HepG2 (cell line): ENCODE measurements around the gene TLN1. TPM values are rescaled to one million over a fixed set of nuclear protein-coding genes. Genes with fewer than 3 reads are reported as not detected.

Source experiments
- ATAC-seq: fragments of 200-7000 bp; cut with Tn5 transposase; 3 replicates; pipeline ENCODE4 v1.9.1; 2020; ENCODE audit warnings: mild to moderate bottlenecking, moderate library complexity
- BruUV-seq: library from RNA; stranded (reverse); fragments of 400-500 nt; replicated peaks from 2 replicates; lab custom pipeline; 2021; lab: Mats Ljungman, UMichigan
- CTCF ChIA-PET: fragments of 300-600 bp; formaldehyde crosslinking; extraction: SDS; loops from one replicate; lab custom pipeline; 2021; ENCODE audit warnings: low total read pairs, inconsistent platforms, low intra/inter-chr PET ratio; lab: Yijun Ruan, JAX
- POLR2A ChIA-PET: fragments of 350-600 bp; sonication (Branson Sonifier 250); formaldehyde crosslinking; loops from one replicate; lab custom pipeline; 2020; ENCODE audit warnings: antibody characterized with exemption, inconsistent platforms; lab: Yijun Ruan, JAX
- DNase-seq: peaks from one replicate; pipeline ENCODE4 v3.0.0-alpha.2; 2015; ENCODE audit warnings: low spot score
- FAIRE-seq: peaks from 3 replicates; lab custom pipeline; 2011; peaks lifted over from hg19 to GRCh38; lab: Jason Lieb, UNC
- H2AFZ ChIP-seq: one replicate; pipeline ENCODE4 v1.6.1; 2011; ENCODE audit warnings: low read length, inconsistent platforms
- H3K27ac ChIP-seq: fragments of 300-600 bp; 3 replicates; pipeline ENCODE4 v1.8.0; 2011; ENCODE audit warnings: mixed run types, mild to moderate bottlenecking, mixed read lengths, low read length, inconsistent platforms; ENCODE audit not compliant: insufficient read depth; ENCODE audit errors: extremely low read length
- H3K27me3 ChIP-seq, 2 experiments: fragments of 200-600 bp in 1 of 2; 2 replicates in 1 of 2; 3 replicates in 1 of 2; pipeline versions ENCODE4 v1.6.0 to v1.8.0; 2011; ENCODE audit warnings: low read length in 2 of 2, mild to moderate bottlenecking in 2 of 2, moderate library complexity in 2 of 2, inconsistent platforms in 1 of 2; ENCODE audit not compliant: insufficient read depth in 2 of 2, control insufficient read depth in 1 of 2
- H3K36me3 ChIP-seq, 2 experiments: fragments of 200-600 bp in 1 of 2; replicated peaks in 1 of 2; 2 replicates in 1 of 2; 3 replicates in 1 of 2; pipeline versions ENCODE4 v1.5.1 to v1.8.0; 2011; ENCODE audit warnings: low read length in 2 of 2, inconsistent platforms in 1 of 2; ENCODE audit not compliant: insufficient read depth in 2 of 2, control insufficient read depth in 1 of 2
- H3K4me1 ChIP-seq: 2 replicates; pipeline ENCODE4 v1.5.1; 2012; ENCODE audit warnings: low read length, inconsistent platforms; ENCODE audit not compliant: insufficient read depth
- H3K4me2 ChIP-seq: 2 replicates; pipeline ENCODE4 v1.6.0; 2011; ENCODE audit warnings: low read depth, low read length, inconsistent platforms
- H3K4me3 ChIP-seq, 3 experiments: fragments of 200-600 bp in 1 of 3; sonication (generic), shearing (Covaris generic) in 1 of 3; replicated peaks in 1 of 3; 2 replicates each; pipeline ENCODE4 v1.5.1; 2011 to 2016; ENCODE audit warnings: low read length in 3 of 3, inconsistent platforms in 2 of 3, low read depth in 2 of 3, mild to moderate bottlenecking in 2 of 3, control low read depth in 1 of 3, mixed read lengths in 1 of 3; ENCODE audit not compliant: insufficient read depth in 1 of 3
- H3K79me2 ChIP-seq: one replicate; pipeline ENCODE4 v1.6.1; 2011; ENCODE audit warnings: low read length, inconsistent platforms; ENCODE audit not compliant: insufficient read depth
- H3K9ac ChIP-seq: 2 replicates; pipeline ENCODE4 v1.6.0; 2011; ENCODE audit warnings: mild to moderate bottlenecking, low read depth, low read length, inconsistent platforms; ENCODE audit not compliant: insufficient read depth
- H3K9me3 ChIP-seq: 2 replicates; pipeline ENCODE4 v1.5.1; 2012; ENCODE audit warnings: mild to moderate bottlenecking, low read length
- H4K20me1 ChIP-seq: 2 replicates; pipeline ENCODE4 v1.6.0; 2011; ENCODE audit warnings: inconsistent platforms, mild to moderate bottlenecking, low read length, moderate library complexity; ENCODE audit not compliant: insufficient read depth
- ETV5 ChIP-seq: IDR thresholded peaks from 2 replicates; pipeline ENCODE4 v1.6.1; 2018; ENCODE audit warnings: missing biosample characterization, missing genetic modification reagents, inconsistent platforms, borderline replicate concordance
- GATAD2A ChIP-seq: IDR thresholded peaks from 2 replicates; pipeline ENCODE4 v1.6.1; 2016
- JDP2 ChIP-seq: sonication (generic); formaldehyde crosslinking; IDR thresholded peaks from 2 replicates; pipeline ENCODE4 v1.8.1; 2022; ENCODE audit warnings: missing genetic modification reagents, borderline replicate concordance
- JUNB ChIP-seq: sonication (generic); formaldehyde crosslinking; IDR thresholded peaks from 2 replicates; pipeline ENCODE4 v1.8.0; 2022; ENCODE audit warnings: missing genetic modification reagents, mild to moderate bottlenecking, borderline replicate concordance
- MZF1 ChIP-seq: sonication (generic); formaldehyde crosslinking; IDR thresholded peaks from 2 replicates; pipeline ENCODE4 v1.8.1; 2023; ENCODE audit warnings: mild to moderate bottlenecking, missing genetic modification reagents, borderline replicate concordance
- NONO ChIP-seq, 2 experiments: fragments of 450-650 bp in 1 of 2; sonication (generic) in 1 of 2; formaldehyde crosslinking in 1 of 2; IDR thresholded peaks in 1 of 2; conservative IDR thresholded peaks in 1 of 2; 2 replicates each; pipeline versions ENCODE4 v1.6.1 to v1.8.0; 2017 to 2022; ENCODE audit warnings: mild to moderate bottlenecking in 1 of 2, missing genetic modification reagents in 1 of 2, moderate library complexity in 1 of 2
- NR2F1 ChIP-seq, 2 experiments: fragments of 450-650 bp in 1 of 2; formaldehyde crosslinking in 1 of 2; IDR thresholded peaks; 2 replicates each; pipeline versions ENCODE4 v1.5.0 to v1.6.1; 2016 to 2020; ENCODE audit warnings: mild to moderate bottlenecking in 1 of 2, missing compliant biosample characterization in 1 of 2, missing genetic modification reagents in 1 of 2, moderate library complexity in 1 of 2
- PHF21A ChIP-seq: sonication (generic); formaldehyde crosslinking; IDR thresholded peaks from 2 replicates; pipeline ENCODE4 v1.5.0; 2020; ENCODE audit warnings: mild to moderate bottlenecking, missing genetic modification reagents
- POLR2G ChIP-seq: fragments of 200-400 bp; formaldehyde crosslinking; IDR thresholded peaks from 2 replicates; pipeline ENCODE4 v1.6.1; 2018; ENCODE audit warnings: mild to moderate bottlenecking, low read depth, low read length, moderate library complexity
- RBFOX2 ChIP-seq: fragments of 200-400 bp; formaldehyde crosslinking; IDR thresholded peaks from 2 replicates; pipeline ENCODE4 v1.6.1; 2017; ENCODE audit warnings: low read depth, mild to moderate bottlenecking, low read length
- REL ChIP-seq: sonication (generic); formaldehyde crosslinking; conservative IDR thresholded peaks from 2 replicates; pipeline ENCODE4 v1.8.0; 2022; ENCODE audit warnings: mild to moderate bottlenecking, missing genetic modification reagents, moderate library complexity
- RXRB ChIP-seq: IDR thresholded peaks from 2 replicates; pipeline ENCODE4 v1.6.1; 2016; ENCODE audit warnings: borderline replicate concordance, missing genetic modification reagents, missing compliant biosample characterization
- SAFB2 ChIP-seq: sonication (generic); formaldehyde crosslinking; IDR thresholded peaks from 2 replicates; pipeline ENCODE4 v1.5.1; 2020; ENCODE audit warnings: missing genetic modification reagents, low read depth, mild to moderate bottlenecking, borderline replicate concordance
- SRF ChIP-seq: IDR thresholded peaks from 2 replicates; pipeline ENCODE4 v1.6.1; 2011; ENCODE audit warnings: mild to moderate bottlenecking, low read depth, low read length, moderate library complexity
- TEAD3 ChIP-seq: optimal IDR thresholded peaks from 2 replicates; pipeline ENCODE3; 2016; ENCODE audit warnings: borderline replicate concordance
- ZFX ChIP-seq: sonication (generic); formaldehyde crosslinking; IDR thresholded peaks from 2 replicates; pipeline ENCODE4 v1.4.0; 2020; ENCODE audit warnings: mild to moderate bottlenecking, low read depth, missing genetic modification reagents, moderate library complexity
- ZNF260 ChIP-seq: sonication (generic); formaldehyde crosslinking; IDR thresholded peaks from 2 replicates; pipeline ENCODE4 v1.4.0; 2020; ENCODE audit warnings: missing genetic modification reagents, low read depth, mild to moderate bottlenecking, borderline replicate concordance
- ZNF501 ChIP-seq: sonication (generic); formaldehyde crosslinking; IDR thresholded peaks from 2 replicates; pipeline ENCODE4 v1.5.1; 2020; ENCODE audit warnings: mild to moderate bottlenecking, moderate library complexity, missing genetic modification reagents
- WGBS: methylation state at CpG from one replicate; pipeline ENCODE4 v1.1.6; 2017; ENCODE audit warnings: low lambda C conversion rate; 5-methylcytosine and 5-hydroxymethylcytosine counted together
- in situ Hi-C: cut with HindIII; loops from 2 replicates; pipeline ENCODE4 v1.10.0; 2017; ENCODE audit warnings: low pct_unique_long_range_greater_than_20kb; ENCODE audit not compliant: extremely low pct_ligation_motif_present
- intact Hi-C: fragments of 100-400 bp; cut with micrococcal nuclease; formaldehyde crosslinking; loops from one replicate; pipeline ENCODE4 v1.10.0; 2022; ENCODE audit not compliant: unreplicated experiment
- polyA plus RNA-seq, 8 experiments: library from polyadenylated mRNA; depleted of rRNA in 3 of 8; stranded (reverse) in 7 of 8; unstranded in 1 of 8; fragments of >200 nt; fragmentation: Illumina TruSeq in 4 of 8; extraction: Trizol in 4 of 8; gene quantifications; 2 replicates each; pipeline versions ENCODE4 v1.2.1 to v1.2.3, GENCODE V29; 2011 to 2016; ENCODE audit warnings: low read depth in 4 of 8, missing spikeins in 1 of 8, mixed read lengths in 1 of 8; ENCODE audit not compliant: insufficient read depth in 1 of 8
- total RNA-seq, 5 experiments: library from RNA; depleted of rRNA; stranded (reverse); fragments of >200 nt; fragmentation: Illumina TruSeq; extraction: Trizol; gene quantifications; 2 replicates each; pipeline ENCODE4 v1.2.3, GENCODE V29; 2016; ENCODE audit warnings: low read depth in 1 of 5
- TF ChIP-seq, protein P1 (sequence below): IDR thresholded peaks from 2 replicates; pipeline ENCODE4 v1.6.1; 2016; ENCODE audit warnings: low read depth, control low read depth
- TF ChIP-seq, protein P2 (sequence below): sonication (generic); formaldehyde crosslinking; IDR thresholded peaks from 2 replicates; pipeline ENCODE4 v1.4.0; 2020; ENCODE audit warnings: missing genetic modification reagents

Gene TLN1
- total and polyA plus RNA-seq, 2 of the 13 experiments (the other 11 are each of a cell fraction or from before 2014, with no cell fraction given), result 35.2 to 51.8 TPM

DNA sequence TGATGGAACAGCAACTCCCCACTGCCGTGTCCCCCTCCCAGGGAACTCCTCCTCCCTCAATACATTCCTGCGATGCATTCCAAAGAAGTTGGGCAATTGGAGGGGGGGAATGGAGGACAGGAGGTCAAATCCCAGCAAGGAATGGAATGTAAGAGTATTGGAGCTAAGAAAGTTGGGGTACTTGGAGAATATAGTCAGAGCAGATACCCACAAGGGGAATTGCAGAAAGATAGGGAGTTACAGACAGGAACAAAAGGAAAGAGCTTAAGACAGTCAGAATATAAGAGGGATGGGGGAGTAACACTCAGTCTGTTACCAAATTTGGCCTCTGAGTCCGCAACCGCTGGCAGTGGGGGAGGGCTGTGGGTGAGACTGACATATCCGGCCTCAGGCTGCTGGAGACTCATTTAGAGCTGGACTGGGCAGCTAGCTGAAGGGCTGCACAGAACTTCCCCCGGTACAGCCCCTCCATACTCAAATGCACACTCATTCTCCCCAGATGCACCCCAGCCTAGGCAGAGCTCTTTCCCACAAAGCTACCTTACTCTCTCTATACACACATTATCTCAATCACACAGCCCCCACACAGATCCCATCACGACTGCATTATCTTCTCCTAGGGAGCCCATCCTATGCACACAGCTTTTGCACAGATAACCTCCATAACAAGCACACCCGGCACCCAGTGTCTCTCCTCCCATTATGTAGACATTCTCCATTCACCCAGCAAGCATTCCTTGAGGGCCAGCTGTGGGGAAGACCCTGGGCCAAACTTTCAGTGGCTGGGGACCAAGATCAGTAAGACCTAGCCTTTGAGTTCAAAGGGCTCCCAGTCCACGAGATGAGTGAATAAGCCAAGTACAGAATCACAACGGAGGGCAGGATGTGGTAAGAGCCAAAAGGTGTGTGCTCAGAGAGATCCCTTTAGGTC, 3.7 kb downstream of the TLN1 start:
- peak overlapping the region; percentile 98 for H3K4me2 ChIP-seq
- POLR2A ChIA-PET, result interaction anchor here (0.8 to 3.5 kb wide), 21 partner anchors 8 to 1084 kb away, joined by 3 to 44 read pairs (median 8); partner anchors contain the start of genes ARHGEF39, CCDC107, GBA2 and HINT2
- peaks cover 59% of the 10 kb centered on the region for H3K79me2 ChIP-seq
- H3K27me3 ChIP-seq, result no peaks in the 10 kb centered on the region; a peak in 1 of 5 replicates
- H2AFZ ChIP-seq, result no peak overlapping the region
- CTCF ChIA-PET, result no interaction called here
- H3K9me3 ChIP-seq, result no peaks in the 10 kb centered on the region
- H3K4me3 ChIP-seq, result peak overlapping the region; percentile 38 to 98 (median 59)
- peak overlapping the region; percentile 58 for H3K9ac ChIP-seq
- intact Hi-C loops (no loop called here), in situ Hi-C loops (loop anchor here (5.0 kb wide), 1 partner anchor 61 kb away; the partner anchor contains the start of gene ARHGEF39)
- DNase-seq (peak; percentile 91), FAIRE-seq (no peak), ATAC-seq (0 out of 3 replicates have a peak, but pooled peaks have one; percentile 1)
- WGBS, result 3% methylated on average over 9 of the region's 10 CpGs
- H4K20me1 ChIP-seq, result peaks cover 30% of the 10 kb centered on the region
- peaks cover 10 to 30% of the 10 kb centered on the region in 2 experiments for H3K36me3 ChIP-seq
- H3K4me1 ChIP-seq, result peaks cover 54% of the 10 kb centered on the region
- H3K27ac ChIP-seq, result peak overlapping the region; percentile 77
- no TSS peak for BruUV-seq
- TF ChIP-seq NR2F1 (CRISPR knock-in tag; IDR thresholded peaks at IDR 0.05) (peak; percentile 25 to 49; a peak in 1 of 4 replicates), RBFOX2 (0 out of 2 replicates have a peak, but pooled peaks have one; percentile 22), RXRB (CRISPR knock-in tag) (peak; percentile 37; the same call in 1 of the 2 replicates), JDP2 (CRISPR knock-in tag) (no peak), GATAD2A (CRISPR knock-in tag) (peak; percentile 46; the same call in 1 of the 2 replicates), ZNF260 (CRISPR knock-in tag) (no peak), SRF (peak; percentile 77), POLR2G (0 out of 2 replicates have a peak, but pooled peaks have one; percentile 44), SAFB2 (CRISPR knock-in tag) (no peak), NONO (IDR thresholded peaks at IDR 0.05) (no peak), NONO (CRISPR knock-in tag; conservative IDR thresholded peaks at IDR 0.05) (0 out of 2 replicates have a peak, but pooled peaks have one; percentile 36), ZFX (CRISPR knock-in tag) (peak; percentile 36; the same call in 1 of the 2 replicates), ETV5 (CRISPR knock-in tag) (peak; percentile 24; the same call in 1 of the 2 replicates), REL (CRISPR knock-in tag) (no peak), JUNB (CRISPR knock-in tag) (0 out of 2 replicates have a peak, but pooled peaks have one; percentile 12), PHF21A (CRISPR knock-in tag) (no peak), ZNF501 (CRISPR knock-in tag) (no peak), TEAD3 (CRISPR knock-in tag) (peak; percentile 99), MZF1 (CRISPR knock-in tag) (no peak)
- TF ChIP-seq, protein P1, sequence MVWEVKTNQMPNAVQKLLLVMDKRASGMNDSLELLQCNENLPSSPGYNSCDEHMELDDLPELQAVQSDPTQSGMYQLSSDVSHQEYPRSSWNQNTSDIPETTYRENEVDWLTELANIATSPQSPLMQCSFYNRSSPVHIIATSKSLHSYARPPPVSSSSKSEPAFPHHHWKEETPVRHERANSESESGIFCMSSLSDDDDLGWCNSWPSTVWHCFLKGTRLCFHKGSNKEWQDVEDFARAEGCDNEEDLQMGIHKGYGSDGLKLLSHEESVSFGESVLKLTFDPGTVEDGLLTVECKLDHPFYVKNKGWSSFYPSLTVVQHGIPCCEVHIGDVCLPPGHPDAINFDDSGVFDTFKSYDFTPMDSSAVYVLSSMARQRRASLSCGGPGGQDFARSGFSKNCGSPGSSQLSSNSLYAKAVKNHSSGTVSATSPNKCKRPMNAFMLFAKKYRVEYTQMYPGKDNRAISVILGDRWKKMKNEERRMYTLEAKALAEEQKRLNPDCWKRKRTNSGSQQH (CRISPR knock-in tag), result no peak
- TF ChIP-seq, protein P2, sequence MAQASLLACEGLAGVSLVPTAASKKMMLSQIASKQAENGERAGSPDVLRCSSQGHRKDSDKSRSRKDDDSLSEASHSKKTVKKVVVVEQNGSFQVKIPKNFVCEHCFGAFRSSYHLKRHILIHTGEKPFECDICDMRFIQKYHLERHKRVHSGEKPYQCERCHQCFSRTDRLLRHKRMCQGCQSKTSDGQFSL (CRISPR knock-in tag), result peak; percentile 95
